CD14-positive monocyte (primary cell): ENCODE data around the gene KAT6B. TPM values are rescaled to one million over a fixed set of nuclear protein-coding genes. Genes with fewer than 3 reads are reported as not detected.

ENCODE experiments used
- DNase-seq, 3 donors: peaks; one replicate each; pipeline ENCODE4 v3.0.0-alpha.2; 2011 to 2022
- H2AFZ ChIP-seq: 2 replicates; pipeline ENCODE4 v1.6.0; 2012; ENCODE audit warnings: mild to moderate bottlenecking, low read depth, low read length, inconsistent platforms; ENCODE audit not compliant: insufficient read depth, poor library complexity, severe bottlenecking
- H3K27ac ChIP-seq, 2 donors: 1 replicate in 1 of 2; 2 replicates in 1 of 2; pipeline ENCODE4 v1.5.1; 2012 to 2013; ENCODE audit warnings: low read length in 2 of 2, control low read depth in 1 of 2, inconsistent platforms in 1 of 2, low read depth in 1 of 2, mild to moderate bottlenecking in 1 of 2
- H3K27me3 ChIP-seq, 2 donors: one replicate each; pipeline versions ENCODE4 v1.6.0 to v1.6.1; 2011 to 2013; ENCODE audit warnings: low read length in 2 of 2; ENCODE audit not compliant: control insufficient read depth in 2 of 2, insufficient read depth in 2 of 2
- H3K36me3 ChIP-seq, 2 donors: replicated peaks in 1 of 2; 1 replicate in 1 of 2; 2 replicates in 1 of 2; pipeline versions ENCODE4 v1.5.1 to v1.6.1; 2012 to 2013; ENCODE audit warnings: low read length in 2 of 2, control low read depth in 1 of 2, inconsistent platforms in 1 of 2, mild to moderate bottlenecking in 1 of 2; ENCODE audit not compliant: insufficient read depth in 2 of 2, control insufficient read depth in 1 of 2
- H3K4me1 ChIP-seq, 2 donors: 1 replicate in 1 of 2; 2 replicates in 1 of 2; pipeline versions ENCODE4 v1.5.1 to v1.6.1; 2012 to 2013; ENCODE audit warnings: low read length in 2 of 2, control low read depth in 1 of 2, inconsistent platforms in 1 of 2, mild to moderate bottlenecking in 1 of 2, moderate library complexity in 1 of 2; ENCODE audit not compliant: insufficient read depth in 2 of 2, control insufficient read depth in 1 of 2
- H3K4me2 ChIP-seq: replicated peaks from 2 replicates; pipeline ENCODE3; 2012; ENCODE audit warnings: low read length, moderate library complexity, mild to moderate bottlenecking; ENCODE audit not compliant: poor library complexity, severe bottlenecking; ENCODE audit errors: extremely low read depth
- H3K4me3 ChIP-seq, 3 experiments: fragments of 200-600 bp in 1 of 3; sonication (generic) in 1 of 3; replicated peaks in 1 of 3; 1 replicate in 2 of 3; 2 replicates in 1 of 3; pipeline ENCODE4 v1.5.1; 2011 to 2013; ENCODE audit warnings: low read length in 3 of 3, mild to moderate bottlenecking in 3 of 3, control low read depth in 2 of 3, low read depth in 2 of 3, inconsistent platforms in 1 of 3, moderate library complexity in 1 of 3
- H3K79me2 ChIP-seq: 2 replicates; pipeline ENCODE4 v1.6.0; 2012; ENCODE audit warnings: mild to moderate bottlenecking, control low read depth, inconsistent platforms, low read length, moderate library complexity; ENCODE audit not compliant: insufficient read depth
- H3K9ac ChIP-seq: 2 replicates; pipeline ENCODE4 v1.6.0; 2017; ENCODE audit warnings: low read length, mild to moderate bottlenecking; ENCODE audit not compliant: insufficient read depth, poor library complexity, severe bottlenecking
- H3K9me3 ChIP-seq, 2 donors: replicated peaks in 1 of 2; 1 replicate in 1 of 2; 2 replicates in 1 of 2; pipeline versions ENCODE4 v1.5.1 to v1.6.1; 2012 to 2013; ENCODE audit warnings: low read length in 2 of 2, control low read depth in 1 of 2; ENCODE audit not compliant: control insufficient read depth in 1 of 2, insufficient read depth in 1 of 2
- H4K20me1 ChIP-seq: 2 replicates; pipeline ENCODE4 v1.6.0; 2012; ENCODE audit warnings: mild to moderate bottlenecking, low read length, control low read depth, moderate library complexity; ENCODE audit not compliant: insufficient read depth
- H3K27ac Mint-ChIP-seq, 7 donors: one replicate each; pipeline ENCODE4 v1.8.0; 2020; ENCODE audit warnings: mild to moderate bottlenecking in 7 of 7, mixed read lengths in 7 of 7, moderate library complexity in 6 of 7, inconsistent platforms in 2 of 7
- H3K27me3 Mint-ChIP-seq, 3 donors: one replicate each; pipeline ENCODE4 v1.8.0; 2021 to 2022; ENCODE audit warnings: low read depth in 3 of 3, mild to moderate bottlenecking in 3 of 3, mixed read lengths in 3 of 3, moderate library complexity in 3 of 3, inconsistent platforms in 1 of 3
- H3K36me3 Mint-ChIP-seq, 2 donors: one replicate each; pipeline ENCODE4 v1.8.0; 2020; ENCODE audit warnings: mixed read lengths in 2 of 2, inconsistent platforms in 1 of 2, mild to moderate bottlenecking in 1 of 2
- H3K4me1 Mint-ChIP-seq: one replicate; pipeline ENCODE4 v1.8.0; 2020; ENCODE audit warnings: mild to moderate bottlenecking, mixed read lengths
- H3K4me3 Mint-ChIP-seq, 2 donors: one replicate each; pipeline ENCODE4 v1.8.0; 2020; ENCODE audit warnings: mild to moderate bottlenecking in 2 of 2, mixed read lengths in 2 of 2, moderate library complexity in 1 of 2
- H3K9me3 Mint-ChIP-seq, 7 donors: one replicate each; pipeline ENCODE4 v1.8.0; 2020 to 2022; ENCODE audit warnings: mixed read lengths in 7 of 7, mild to moderate bottlenecking in 6 of 7, moderate library complexity in 6 of 7, inconsistent platforms in 2 of 7
- WGBS: methylation state at CpG from one replicate; pipeline ENCODE4 v1.1.5; 2013; ENCODE audit warnings: missing lambda C conversion rate; ENCODE audit not compliant: insufficient coverage; 5-methylcytosine and 5-hydroxymethylcytosine counted together
- intact Hi-C, 2 donors: fragments of 100-400 bp; cut with micrococcal nuclease; formaldehyde crosslinking; loops; one replicate each; pipeline versions ENCODE4 v1.15.0 to v1.15.1; 2023
- polyA plus RNA-seq, 3 donors: library from polyadenylated mRNA; depleted of rRNA in 1 of 3; unstranded in 2 of 3; stranded (reverse) in 1 of 3; fragments of 300-500 nt in 2 of 3; fragments of >200 nt in 1 of 3; fragmentation: Illumina TruSeq in 2 of 3; gene quantifications; 1 replicate in 2 of 3; 2 replicates in 1 of 3; pipeline ENCODE4 v1.2.3, GENCODE V29; 2012 to 2021
- TF ChIP-seq, protein P1 (sequence below): fragments of 200-600 bp; IDR thresholded peaks from one replicate; pipeline ENCODE4 v1.8.0; 2022; ENCODE audit warnings: antibody characterized with exemption, mild to moderate bottlenecking

Gene KAT6B
- polyA plus RNA-seq, 3 donors = 3.3 to 6.4 (median 6.2) TPM

DNA sequence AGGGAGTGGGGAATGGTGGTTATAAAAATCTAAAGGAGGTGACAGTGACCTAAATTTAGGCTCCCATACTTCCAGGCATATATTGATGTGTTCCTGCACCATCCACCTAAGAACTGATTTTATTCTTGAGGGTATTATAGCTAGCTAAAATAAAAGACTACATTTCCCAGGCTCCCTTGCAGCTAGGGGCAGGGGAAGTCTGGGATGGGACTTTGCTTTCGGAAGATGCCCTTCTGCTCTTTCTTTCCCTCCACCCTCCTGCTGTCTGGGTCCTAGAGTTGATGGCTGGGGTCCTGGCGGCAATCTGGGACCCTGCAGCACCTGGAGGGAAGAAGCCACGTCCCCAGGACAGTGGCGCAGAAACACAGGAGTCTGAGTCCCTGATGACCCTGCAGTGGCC, 231.3 kb downstream of the KAT6B start:
- Histone ChIP-seq H3K27ac (no peak overlapping the region), H3K79me2 (no peaks in the 10 kb centered on the region), H3K36me3 (no peaks in the 10 kb centered on the region), H3K4me1 (no peaks in the 10 kb centered on the region), H3K9ac (no peak overlapping the region), H3K4me3 (no peak overlapping the region), H2AFZ (no peak overlapping the region), H3K27me3 (no peaks in the 10 kb centered on the region), H4K20me1 (no peaks in the 10 kb centered on the region), H3K4me2 (no peak overlapping the region), H3K9me3 (no peaks in the 10 kb centered on the region)
- TF ChIP-seq, protein P1, sequence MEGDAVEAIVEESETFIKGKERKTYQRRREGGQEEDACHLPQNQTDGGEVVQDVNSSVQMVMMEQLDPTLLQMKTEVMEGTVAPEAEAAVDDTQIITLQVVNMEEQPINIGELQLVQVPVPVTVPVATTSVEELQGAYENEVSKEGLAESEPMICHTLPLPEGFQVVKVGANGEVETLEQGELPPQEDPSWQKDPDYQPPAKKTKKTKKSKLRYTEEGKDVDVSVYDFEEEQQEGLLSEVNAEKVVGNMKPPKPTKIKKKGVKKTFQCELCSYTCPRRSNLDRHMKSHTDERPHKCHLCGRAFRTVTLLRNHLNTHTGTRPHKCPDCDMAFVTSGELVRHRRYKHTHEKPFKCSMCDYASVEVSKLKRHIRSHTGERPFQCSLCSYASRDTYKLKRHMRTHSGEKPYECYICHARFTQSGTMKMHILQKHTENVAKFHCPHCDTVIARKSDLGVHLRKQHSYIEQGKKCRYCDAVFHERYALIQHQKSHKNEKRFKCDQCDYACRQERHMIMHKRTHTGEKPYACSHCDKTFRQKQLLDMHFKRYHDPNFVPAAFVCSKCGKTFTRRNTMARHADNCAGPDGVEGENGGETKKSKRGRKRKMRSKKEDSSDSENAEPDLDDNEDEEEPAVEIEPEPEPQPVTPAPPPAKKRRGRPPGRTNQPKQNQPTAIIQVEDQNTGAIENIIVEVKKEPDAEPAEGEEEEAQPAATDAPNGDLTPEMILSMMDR = no peak
- no peak overlapping the region for H3K27ac Mint-ChIP-seq
- WGBS = no CpG with 5 or more reads among the region's 4 CpGs
- H3K9me3 Mint-ChIP-seq = peaks cover 0 to 3% (median 0%) of the 10 kb centered on the region in 7 donors
- H3K4me1 Mint-ChIP-seq = no peaks in the 10 kb centered on the region
- no peak for DNase-seq
- H3K36me3 Mint-ChIP-seq = no peaks in the 10 kb centered on the region
- intact Hi-C loops = no loop called here
- H3K4me3 Mint-ChIP-seq = no peak overlapping the region
- H3K27me3 Mint-ChIP-seq = peaks cover 1 to 5% (median 2%) of the 10 kb centered on the region in 3 donors

- DNase-seq = no peak
- Histone ChIP-seq H3K79me2 (no peaks in the 10 kb centered on the region), H3K27me3 (no peaks in the 10 kb centered on the region), H3K9me3 (no peaks in the 10 kb centered on the region), H2AFZ (no peak overlapping the region), H3K4me2 (no peak overlapping the region), H3K36me3 (no peaks in the 10 kb centered on the region), H3K4me3 (no peak overlapping the region), H3K9ac (no peak overlapping the region), H3K27ac (no peak overlapping the region), H3K4me1 (no peaks in the 10 kb centered on the region), H4K20me1 (no peaks in the 10 kb centered on the region)
- peaks cover 0 to 3% (median 0%) of the 10 kb centered on the region in 7 donors for H3K9me3 Mint-ChIP-seq
- H3K27me3 Mint-ChIP-seq = peaks cover 1 to 5% (median 3%) of the 10 kb centered on the region in 3 donors
- no peak overlapping the region for H3K4me3 Mint-ChIP-seq
- TF ChIP-seq, protein P1 = no peak
- H3K36me3 Mint-ChIP-seq = no peaks in the 10 kb centered on the region
- intact Hi-C loops = no loop called here
- no peaks in the 10 kb centered on the region for H3K4me1 Mint-ChIP-seq
- 91% methylated on average over 3 of the region's 10 CpGs for WGBS
- H3K27ac Mint-ChIP-seq = no peak overlapping the region
These were observed 231.8 kb downstream of the KAT6B start for GRCh38 chr10:75058161-75058560.
